SU-DHL-6 (cell line): ENCODE results near the gene SIGLEC14.

Source experiments
- EZH2phosphoT487 ChIP-seq: fragments of 200-600 bp; sonication (generic), shearing (Covaris generic); conservative IDR thresholded peaks from 2 replicates; pipeline ENCODE4 v1.6.1; 2018; ENCODE audit warnings: mild to moderate bottlenecking, antibody characterized with exemption, low read length, moderate library complexity, mixed read lengths
- TF ChIP-seq, protein P1 (sequence below): fragments of 200-600 bp; sonication (generic); IDR thresholded peaks from one replicate; pipeline ENCODE4 v1.5.1; 2017; ENCODE audit warnings: antibody characterized with exemption, mild to moderate bottlenecking, low read length, moderate library complexity; ENCODE audit not compliant: insufficient read depth, poor library complexity, severe bottlenecking

DNA sequence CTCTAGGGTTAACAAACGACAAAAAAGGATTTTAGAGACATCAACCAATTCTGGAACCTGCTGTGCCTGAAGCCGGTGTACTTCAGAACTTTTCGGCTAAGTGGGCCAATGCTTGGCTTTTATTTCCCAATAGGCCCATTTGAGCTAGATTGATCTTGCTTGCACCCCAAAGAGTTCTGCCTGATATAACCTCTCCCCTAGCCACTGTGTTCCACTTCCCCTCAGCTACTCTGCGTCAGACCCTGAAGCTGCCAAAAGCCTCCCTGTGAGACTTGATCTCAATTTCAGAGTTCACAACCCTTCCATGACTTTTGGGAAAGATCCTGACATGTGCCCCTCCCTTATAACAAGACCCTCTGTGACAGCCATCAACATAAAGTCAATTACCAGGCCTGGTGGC lies 5.6 kb upstream of the SIGLEC14 start:
- TF ChIP-seq, protein P1, sequence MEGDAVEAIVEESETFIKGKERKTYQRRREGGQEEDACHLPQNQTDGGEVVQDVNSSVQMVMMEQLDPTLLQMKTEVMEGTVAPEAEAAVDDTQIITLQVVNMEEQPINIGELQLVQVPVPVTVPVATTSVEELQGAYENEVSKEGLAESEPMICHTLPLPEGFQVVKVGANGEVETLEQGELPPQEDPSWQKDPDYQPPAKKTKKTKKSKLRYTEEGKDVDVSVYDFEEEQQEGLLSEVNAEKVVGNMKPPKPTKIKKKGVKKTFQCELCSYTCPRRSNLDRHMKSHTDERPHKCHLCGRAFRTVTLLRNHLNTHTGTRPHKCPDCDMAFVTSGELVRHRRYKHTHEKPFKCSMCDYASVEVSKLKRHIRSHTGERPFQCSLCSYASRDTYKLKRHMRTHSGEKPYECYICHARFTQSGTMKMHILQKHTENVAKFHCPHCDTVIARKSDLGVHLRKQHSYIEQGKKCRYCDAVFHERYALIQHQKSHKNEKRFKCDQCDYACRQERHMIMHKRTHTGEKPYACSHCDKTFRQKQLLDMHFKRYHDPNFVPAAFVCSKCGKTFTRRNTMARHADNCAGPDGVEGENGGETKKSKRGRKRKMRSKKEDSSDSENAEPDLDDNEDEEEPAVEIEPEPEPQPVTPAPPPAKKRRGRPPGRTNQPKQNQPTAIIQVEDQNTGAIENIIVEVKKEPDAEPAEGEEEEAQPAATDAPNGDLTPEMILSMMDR: no peak
- no peak for TF ChIP-seq EZH2phosphoT487
